ENCODE results near the gene WIPI1.

DNA sequence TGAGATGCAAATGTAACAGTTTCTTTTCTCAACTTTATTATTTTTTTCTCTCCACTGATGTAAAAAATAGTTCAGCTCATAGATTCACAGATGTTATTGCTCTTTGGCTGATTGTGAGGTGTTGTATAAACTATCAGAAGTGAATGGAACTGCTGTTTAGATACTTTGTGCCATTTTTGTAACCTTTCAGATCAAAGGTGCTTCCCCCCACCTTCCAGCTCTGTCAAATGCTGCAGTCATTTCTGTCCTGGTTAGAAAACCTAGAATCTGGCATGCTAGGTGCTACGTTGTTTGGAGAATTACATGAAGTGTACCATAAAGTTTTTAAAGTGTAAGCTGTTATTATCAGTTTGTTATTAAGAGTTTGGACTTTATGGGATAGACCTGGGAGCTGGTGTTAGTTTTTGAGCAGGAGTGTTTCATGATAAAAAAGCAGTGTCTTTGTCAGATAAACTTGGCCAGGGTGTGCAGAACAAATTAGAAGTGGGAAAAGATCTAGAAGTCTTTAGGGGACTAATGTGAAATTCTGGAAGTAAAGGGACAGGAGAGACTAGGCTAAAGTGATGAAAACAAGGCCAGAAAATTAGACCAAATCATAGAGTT lies 1.8 kb upstream of the WIPI1 start:
- TF ChIP-seq, protein P1, sequence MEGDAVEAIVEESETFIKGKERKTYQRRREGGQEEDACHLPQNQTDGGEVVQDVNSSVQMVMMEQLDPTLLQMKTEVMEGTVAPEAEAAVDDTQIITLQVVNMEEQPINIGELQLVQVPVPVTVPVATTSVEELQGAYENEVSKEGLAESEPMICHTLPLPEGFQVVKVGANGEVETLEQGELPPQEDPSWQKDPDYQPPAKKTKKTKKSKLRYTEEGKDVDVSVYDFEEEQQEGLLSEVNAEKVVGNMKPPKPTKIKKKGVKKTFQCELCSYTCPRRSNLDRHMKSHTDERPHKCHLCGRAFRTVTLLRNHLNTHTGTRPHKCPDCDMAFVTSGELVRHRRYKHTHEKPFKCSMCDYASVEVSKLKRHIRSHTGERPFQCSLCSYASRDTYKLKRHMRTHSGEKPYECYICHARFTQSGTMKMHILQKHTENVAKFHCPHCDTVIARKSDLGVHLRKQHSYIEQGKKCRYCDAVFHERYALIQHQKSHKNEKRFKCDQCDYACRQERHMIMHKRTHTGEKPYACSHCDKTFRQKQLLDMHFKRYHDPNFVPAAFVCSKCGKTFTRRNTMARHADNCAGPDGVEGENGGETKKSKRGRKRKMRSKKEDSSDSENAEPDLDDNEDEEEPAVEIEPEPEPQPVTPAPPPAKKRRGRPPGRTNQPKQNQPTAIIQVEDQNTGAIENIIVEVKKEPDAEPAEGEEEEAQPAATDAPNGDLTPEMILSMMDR (IDR thresholded peaks at IDR 0.05), result no peak
- TF ChIP-seq POLR2A (IDR thresholded peaks at IDR 0.05), result no peak
- TF ChIP-seq POLR2AphosphoS5 (IDR thresholded peaks at IDR 0.05; ENCODE audit: insufficient read depth in 1 of 2, low read depth in 1 of 2), result no peak
